ENCODE measurements around the gene SELENON. TPM values are rescaled to one million over a fixed set of nuclear protein-coding genes. Genes with fewer than 3 reads are reported as not detected.

The SELENON gene
- total RNA-seq, 1 experiment from 2014 or later, result 21.8 TPM

GRCh38 chr1:25755475-25756125 is 44.4 kb upstream of the SELENON start:
- no peaks in the 10 kb centered on the region for H3K36me3 Mint-ChIP-seq (ENCODE audit: insufficient read depth, unreplicated experiment)
- no peak for TF ChIP-seq CTCF (IDR thresholded peaks at IDR 0.05; ENCODE audit: unreplicated experiment)
- CTCF ChIA-PET, result no interaction called here
- intact Hi-C loops (cut with micrococcal nuclease), result no loop called here
- POLR2A ChIA-PET, result no interaction called here
- no peak overlapping the region for H3K4me3 Mint-ChIP-seq (ENCODE audit: unreplicated experiment)
- H3K9me3 Mint-ChIP-seq (ENCODE audit: unreplicated experiment), result no peaks in the 10 kb centered on the region
- H3K27me3 Mint-ChIP-seq (ENCODE audit: insufficient read depth, unreplicated experiment), result peaks cover 40% of the 10 kb centered on the region
- H3K4me1 Mint-ChIP-seq (ENCODE audit: insufficient read depth, unreplicated experiment), result no peaks in the 10 kb centered on the region
- no peak for DNase-seq (ENCODE audit: unreplicated experiment)
- no TSS peak for BruUV-seq (replicated peaks)
- no peak overlapping the region for H3K27ac Mint-ChIP-seq (ENCODE audit: low read depth, unreplicated experiment)

GRCh38 chr1:25756215-25756614 is 43.8 kb upstream of the SELENON start:
- no peak overlapping the region for H3K27ac Mint-ChIP-seq (ENCODE audit: low read depth, unreplicated experiment)
- CTCF ChIA-PET, result no interaction called here
- intact Hi-C loops (cut with micrococcal nuclease), result no loop called here

GRCh38 chr1:25757151-25757845 is 42.7 kb upstream of the SELENON start:
- no peak for TF ChIP-seq CTCF (IDR thresholded peaks at IDR 0.05; ENCODE audit: unreplicated experiment)
- ChIA-PET POLR2A (no interaction called here), CTCF (interaction anchor here (0.6 kb wide), 2 partner anchors 184 to 261 kb away, joined by 4 read pairs; no protein-coding TSS in a partner anchor)

More at GRCh38 chr1:25756215-25756614, 43.8 kb upstream of the SELENON start:
- POLR2A ChIA-PET, result no interaction called here
- Mint-ChIP-seq H3K4me3 (ENCODE audit: unreplicated experiment) (no peak overlapping the region), H3K27me3 (ENCODE audit: insufficient read depth, unreplicated experiment) (peaks cover 36% of the 10 kb centered on the region), H3K9me3 (ENCODE audit: unreplicated experiment) (no peaks in the 10 kb centered on the region), H3K36me3 (ENCODE audit: insufficient read depth, unreplicated experiment) (no peaks in the 10 kb centered on the region), H3K4me1 (ENCODE audit: insufficient read depth, unreplicated experiment) (no peaks in the 10 kb centered on the region)
- no peak for TF ChIP-seq CTCF (IDR thresholded peaks at IDR 0.05; ENCODE audit: unreplicated experiment)
- BruUV-seq (replicated peaks), result no TSS peak
- no peak for DNase-seq (ENCODE audit: unreplicated experiment)

GRCh38 chr1:25757846-25758185 is 42.2 kb upstream of the SELENON start:
- H3K27ac Mint-ChIP-seq (ENCODE audit: low read depth, unreplicated experiment), result no peak overlapping the region
- CTCF ChIA-PET, result interaction anchor here (0.6 kb wide), 2 partner anchors 184 to 262 kb away, joined by 4 read pairs; no protein-coding TSS in a partner anchor
- peaks cover 31% of the 10 kb centered on the region for H3K27me3 Mint-ChIP-seq (ENCODE audit: insufficient read depth, unreplicated experiment)
- H3K4me1 Mint-ChIP-seq (ENCODE audit: insufficient read depth, unreplicated experiment), result no peaks in the 10 kb centered on the region
- intact Hi-C loops (cut with micrococcal nuclease), result no loop called here
- H3K36me3 Mint-ChIP-seq (ENCODE audit: insufficient read depth, unreplicated experiment), result no peaks in the 10 kb centered on the region
- no peaks in the 10 kb centered on the region for H3K9me3 Mint-ChIP-seq (ENCODE audit: unreplicated experiment)
- DNase-seq (ENCODE audit: unreplicated experiment), result no peak
- POLR2A ChIA-PET, result interaction anchor here (0.6 kb wide), 1 partner anchor 286 kb away, joined by 3 read pairs; no protein-coding TSS in a partner anchor
- TF ChIP-seq CTCF (IDR thresholded peaks at IDR 0.05; ENCODE audit: unreplicated experiment), result no peak
- no peak overlapping the region for H3K4me3 Mint-ChIP-seq (ENCODE audit: unreplicated experiment)
- BruUV-seq (replicated peaks), result no TSS peak

More at GRCh38 chr1:25757151-25757845, 42.7 kb upstream of the SELENON start:
- Mint-ChIP-seq H3K36me3 (ENCODE audit: insufficient read depth, unreplicated experiment) (no peaks in the 10 kb centered on the region), H3K27ac (ENCODE audit: low read depth, unreplicated experiment) (no peak overlapping the region), H3K9me3 (ENCODE audit: unreplicated experiment) (no peaks in the 10 kb centered on the region), H3K27me3 (ENCODE audit: insufficient read depth, unreplicated experiment) (peaks cover 31% of the 10 kb centered on the region), H3K4me3 (ENCODE audit: unreplicated experiment) (no peak overlapping the region), H3K4me1 (ENCODE audit: insufficient read depth, unreplicated experiment) (no peaks in the 10 kb centered on the region)
- no TSS peak for BruUV-seq (replicated peaks)
- intact Hi-C loops (cut with micrococcal nuclease), result no loop called here
- DNase-seq (ENCODE audit: unreplicated experiment), result no peak
